HepG2 (cell line): ENCODE results near the gene SHLD1. TPM values are rescaled to one million over a fixed set of nuclear protein-coding genes. Genes with fewer than 3 reads are reported as not detected.
A peak's percentile ranks its signal among the peaks of the same experiment; 100 is the strongest.

Experiments
- ATF7-NPFF ChIP-seq: sonication (generic); formaldehyde crosslinking; IDR thresholded peaks from 2 replicates; pipeline ENCODE4 v1.8.1; 2023; ENCODE audit warnings: mild to moderate bottlenecking, low read depth, missing genetic modification reagents, moderate library complexity
- DRAP1 ChIP-seq: IDR thresholded peaks from 2 replicates; pipeline ENCODE4 v1.6.1; 2016; ENCODE audit warnings: missing genetic modification reagents, missing compliant biosample characterization
- EHMT2 ChIP-seq: fragments of 200-600 bp; sonication (generic); IDR thresholded peaks from 2 replicates; pipeline ENCODE4 v1.7.0; 2017; ENCODE audit warnings: antibody characterized with exemption, low read depth, low read length, borderline replicate concordance
- IRF2 ChIP-seq: IDR thresholded peaks from 2 replicates; pipeline ENCODE4 v1.6.1; 2018; ENCODE audit warnings: missing genetic modification reagents, missing compliant biosample characterization
- KAT8 ChIP-seq: IDR thresholded peaks from 2 replicates; pipeline ENCODE4 v1.6.1; 2016; ENCODE audit warnings: missing genetic modification reagents, missing compliant biosample characterization
- KDM3A ChIP-seq: IDR thresholded peaks from 2 replicates; pipeline ENCODE4 v1.6.1; 2018; ENCODE audit warnings: low read depth, missing compliant biosample characterization
- MAFG ChIP-seq: sonication (generic); formaldehyde crosslinking; IDR thresholded peaks from 2 replicates; pipeline ENCODE4 v1.5.1; 2020; ENCODE audit warnings: mild to moderate bottlenecking, missing genetic modification reagents
- NFE2 ChIP-seq: sonication (generic); formaldehyde crosslinking; IDR thresholded peaks from 2 replicates; pipeline ENCODE4 v1.4.0; 2020; ENCODE audit warnings: missing genetic modification reagents
- NR2F6 ChIP-seq, 2 experiments: IDR thresholded peaks; 2 replicates each; pipeline ENCODE4 v1.6.1; 2016; ENCODE audit warnings: antibody characterized with exemption in 1 of 2, mild to moderate bottlenecking in 1 of 2
- POGZ ChIP-seq: sonication (generic); formaldehyde crosslinking; IDR thresholded peaks from 2 replicates; pipeline ENCODE4 v1.4.0; 2020; ENCODE audit warnings: mild to moderate bottlenecking, missing genetic modification reagents
- POLR2A ChIP-seq, 2 experiments: IDR thresholded peaks; 2 replicates each; pipeline ENCODE4 v1.6.1; 2011; ENCODE audit warnings: low read depth in 2 of 2, low read length in 2 of 2, mild to moderate bottlenecking in 1 of 2, moderate library complexity in 1 of 2; ENCODE audit not compliant: insufficient read depth in 1 of 2
- RXRA ChIP-seq: sonication (generic); formaldehyde crosslinking; IDR thresholded peaks from 2 replicates; pipeline ENCODE4 v1.5.1; 2020; ENCODE audit warnings: missing genetic modification reagents
- SNAPC5 ChIP-seq: sonication (generic); formaldehyde crosslinking; IDR thresholded peaks from 2 replicates; pipeline ENCODE4 v1.8.1; 2023; ENCODE audit warnings: mild to moderate bottlenecking, missing genetic modification reagents, borderline replicate concordance
- SSRP1 ChIP-seq: IDR thresholded peaks from 2 replicates; pipeline ENCODE4 v1.6.1; 2016; ENCODE audit warnings: control low read depth
- THAP7 ChIP-seq: sonication (generic); formaldehyde crosslinking; IDR thresholded peaks from 2 replicates; pipeline ENCODE4 v1.8.1; 2023; ENCODE audit warnings: mild to moderate bottlenecking, missing genetic modification reagents
- UBTF ChIP-seq: sonication (generic); formaldehyde crosslinking; IDR thresholded peaks from 2 replicates; pipeline ENCODE4 v1.4.0; 2020; ENCODE audit warnings: mild to moderate bottlenecking, missing genetic modification reagents
- ZBTB44 ChIP-seq: sonication (generic); formaldehyde crosslinking; IDR thresholded peaks from 2 replicates; pipeline ENCODE4 v1.4.0; 2020; ENCODE audit warnings: missing genetic modification reagents
- ZGPAT ChIP-seq: IDR thresholded peaks from 2 replicates; pipeline ENCODE4 v1.6.1; 2016; ENCODE audit warnings: mild to moderate bottlenecking
- ZNF10 ChIP-seq: sonication (generic); formaldehyde crosslinking; IDR thresholded peaks from 2 replicates; pipeline ENCODE4 v1.4.0; 2020; ENCODE audit warnings: mild to moderate bottlenecking, low read depth, missing genetic modification reagents, borderline replicate concordance
- ZNF124 ChIP-seq: sonication (generic); formaldehyde crosslinking; IDR thresholded peaks from 2 replicates; pipeline ENCODE4 v1.4.0; 2020; ENCODE audit warnings: missing genetic modification reagents
- ZNF451 ChIP-seq: sonication (generic); formaldehyde crosslinking; IDR thresholded peaks from 2 replicates; pipeline ENCODE4 v1.5.0; 2020; ENCODE audit warnings: mild to moderate bottlenecking, missing genetic modification reagents
- ZNF816 ChIP-seq: sonication (generic); formaldehyde crosslinking; IDR thresholded peaks from 2 replicates; pipeline ENCODE4 v1.8.0; 2022; ENCODE audit warnings: missing genetic modification reagents, mild to moderate bottlenecking, borderline replicate concordance
- ZSCAN20 ChIP-seq: sonication (generic); formaldehyde crosslinking; IDR thresholded peaks from 2 replicates; pipeline ENCODE4 v1.4.0; 2020; ENCODE audit warnings: missing genetic modification reagents, mild to moderate bottlenecking, borderline replicate concordance
- polyA plus RNA-seq, 8 experiments: library from polyadenylated mRNA; depleted of rRNA in 3 of 8; stranded (reverse) in 7 of 8; unstranded in 1 of 8; fragments of >200 nt; fragmentation: Illumina TruSeq in 4 of 8; extraction: Trizol in 4 of 8; gene quantifications; 2 replicates each; pipeline versions ENCODE4 v1.2.1 to v1.2.3, GENCODE V29; 2011 to 2016; ENCODE audit warnings: low read depth in 4 of 8, missing spikeins in 1 of 8, mixed read lengths in 1 of 8; ENCODE audit not compliant: insufficient read depth in 1 of 8
- total RNA-seq, 5 experiments: library from RNA; depleted of rRNA; stranded (reverse); fragments of >200 nt; fragmentation: Illumina TruSeq; extraction: Trizol; gene quantifications; 2 replicates each; pipeline ENCODE4 v1.2.3, GENCODE V29; 2016; ENCODE audit warnings: low read depth in 1 of 5

SHLD1 gene
- total and polyA plus RNA-seq, 2 of the 13 experiments (the other 11 are each of a cell fraction or from before 2014, with no cell fraction given): 8.9 to 10.0 TPM

- TF ChIP-seq ZGPAT (CRISPR knock-in tag) (peak; percentile 77), MAFG (CRISPR knock-in tag) (no peak), POGZ (CRISPR knock-in tag) (peak; percentile 95), SNAPC5 (CRISPR knock-in tag) (no peak), SSRP1 (CRISPR knock-in tag) (no peak), POLR2A (IDR thresholded peaks at IDR 0.05; ENCODE audit: insufficient read depth in 1 of 2, low read depth in 2 of 2, low read length in 2 of 2) (peak; percentile 62 to 83), NR2F6 (IDR thresholded peaks at IDR 0.05) (no peak), NR2F6 (CRISPR knock-in tag; IDR thresholded peaks at IDR 0.05) (0 out of 2 replicates have a peak, but pooled peaks have one; percentile 36), ZSCAN20 (CRISPR knock-in tag) (no peak), ZNF10 (CRISPR knock-in tag) (no peak), ZNF124 (CRISPR knock-in tag) (peak; percentile 62; the same call in 1 of the 2 replicates), ATF7-NPFF (0 out of 2 replicates have a peak, but pooled peaks have one; percentile 51), DRAP1 (CRISPR knock-in tag) (peak; percentile 22; the same call in 1 of the 2 replicates), IRF2 (peak; percentile 91), ZBTB44 (CRISPR knock-in tag) (no peak), ZNF816 (CRISPR knock-in tag) (0 out of 2 replicates have a peak, but pooled peaks have one; percentile 65), THAP7 (CRISPR knock-in tag) (peak; percentile 100), RXRA (CRISPR knock-in tag) (0 out of 2 replicates have a peak, but pooled peaks have one; percentile 29), KAT8 (CRISPR knock-in tag) (peak; percentile 98), NFE2 (CRISPR knock-in tag) (no peak), EHMT2 (peak; percentile 100), ZNF451 (CRISPR knock-in tag) (0 out of 2 replicates have a peak, but pooled peaks have one; percentile 47), KDM3A (CRISPR knock-in tag) (peak; percentile 76), UBTF (peak; percentile 40; the same call in 1 of the 2 replicates)
Measured at GRCh38 chr20:5749952-5750779, at the start of gene SHLD1 (continued).
